SK-N-SH (cell line): ENCODE measurements around the gene PTK6. TPM values are rescaled to one million over a fixed set of nuclear protein-coding genes. Genes with fewer than 3 reads are reported as not detected.

Experiments used
- CTCF ChIA-PET: fragments of 300-600, 350-600 bp; formaldehyde crosslinking; extraction: SDS; loops from one replicate; lab custom pipeline; 2021; lab: Yijun Ruan, JAX
- POLR2A ChIA-PET: fragments of 350-600 bp; sonication (Branson Sonifier 250); formaldehyde crosslinking; extraction: SDS; loops from one replicate; lab custom pipeline; 2020; ENCODE audit warnings: antibody characterized with exemption, inconsistent platforms; lab: Yijun Ruan, JAX
- DNase-seq: peaks from one replicate; pipeline ENCODE4 v3.0.0; 2012
- H2AFZ ChIP-seq: fragments of 200-600 bp; sonication (generic); 2 replicates; pipeline ENCODE4 v1.8.1; 2016; ENCODE audit warnings: antibody characterized with exemption, mild to moderate bottlenecking, low read depth
- H3F3A ChIP-seq: fragments of 200-600 bp; sonication (generic); replicated peaks from 2 replicates; pipeline ENCODE3; 2016; ENCODE audit warnings: antibody characterized with exemption, mild to moderate bottlenecking; ENCODE audit not compliant: insufficient read depth
- H3K27ac ChIP-seq, 2 experiments: fragments of 200-500 bp in 1 of 2; fragments of 200-600 bp in 1 of 2; sonication (Bioruptor generic) in 1 of 2; sonication (generic), shearing (Covaris generic) in 1 of 2; 2 replicates each; pipeline versions ENCODE4 v1.5.1 to v1.6.1; 2014 to 2016; ENCODE audit warnings: low read depth in 2 of 2, inconsistent platforms in 1 of 2, low read length in 1 of 2, mild to moderate bottlenecking in 1 of 2, mixed read lengths in 1 of 2
- H3K27me3 ChIP-seq: fragments of 200-600 bp; sonication (generic), shearing (Covaris generic); 2 replicates; pipeline ENCODE4 v1.6.1; 2016; ENCODE audit warnings: mixed run types; ENCODE audit not compliant: insufficient read depth
- H3K36me3 ChIP-seq, 2 experiments: fragments of 200-500 bp in 1 of 2; fragments of 200-600 bp in 1 of 2; sonication (Bioruptor generic) in 1 of 2; sonication (generic) in 1 of 2; replicated peaks in 1 of 2; 2 replicates each; pipeline versions ENCODE3 to v1.5.1; 2014 to 2016; ENCODE audit warnings: low read length in 1 of 2, mild to moderate bottlenecking in 1 of 2; ENCODE audit not compliant: insufficient read depth in 2 of 2, control insufficient read depth in 1 of 2
- H3K4me1 ChIP-seq, 2 experiments: fragments of 200-500 bp in 1 of 2; fragments of 200-600 bp in 1 of 2; sonication (Bioruptor generic) in 1 of 2; sonication (generic), shearing (Covaris generic) in 1 of 2; 2 replicates each; pipeline versions ENCODE4 v1.5.1 to v1.6.1; 2014 to 2016; ENCODE audit warnings: low read depth in 1 of 2, low read length in 1 of 2, mixed run types in 1 of 2; ENCODE audit not compliant: insufficient read depth in 2 of 2, control insufficient read depth in 1 of 2
- H3K4me2 ChIP-seq: fragments of 200-600 bp; sonication (generic), shearing (Covaris generic); 2 replicates; pipeline ENCODE4 v1.6.1; 2017; ENCODE audit warnings: mixed run types
- H3K4me3 ChIP-seq, 2 experiments: fragments of 200-500 bp in 1 of 2; fragments of 200-600 bp in 1 of 2; sonication (Bioruptor generic) in 1 of 2; sonication (generic), shearing (Covaris generic) in 1 of 2; 2 replicates each; pipeline versions ENCODE4 v1.5.1 to v1.8.1; 2014 to 2016; ENCODE audit warnings: low read depth in 2 of 2, inconsistent platforms in 1 of 2, low read length in 1 of 2, mild to moderate bottlenecking in 1 of 2, mixed read lengths in 1 of 2, moderate library complexity in 1 of 2
- H3K79me2 ChIP-seq: fragments of 200-600 bp; sonication (generic); 2 replicates; pipeline ENCODE4 v1.8.1; 2017; ENCODE audit warnings: mild to moderate bottlenecking; ENCODE audit not compliant: insufficient read depth
- H3K9ac ChIP-seq: fragments of 200-600 bp; sonication (generic); 2 replicates; pipeline ENCODE4 v1.6.1; 2017; ENCODE audit warnings: mixed run types
- H3K9me2 ChIP-seq: fragments of 200-600 bp; sonication (generic); 2 replicates; pipeline ENCODE4 v1.6.1; 2017; ENCODE audit warnings: mixed run types
- H3K9me3 ChIP-seq: fragments of 200-600 bp; sonication (generic); 2 replicates; pipeline ENCODE4 v1.6.1; 2017; ENCODE audit warnings: mixed run types, mild to moderate bottlenecking, moderate library complexity
- H4K20me1 ChIP-seq: fragments of 200-600 bp; sonication (generic); 2 replicates; pipeline ENCODE4 v1.6.1; 2017; ENCODE audit warnings: mild to moderate bottlenecking, mixed run types; ENCODE audit not compliant: insufficient read depth
- CHD2 ChIP-seq: fragments of 150-350 bp; IDR thresholded peaks from 2 replicates; pipeline ENCODE4 v1.6.1; 2018; ENCODE audit warnings: low read length; ENCODE audit not compliant: partially characterized antibody
- CTCF ChIP-seq: fragments of 200-600 bp; sonication (generic); IDR thresholded peaks from 2 replicates; pipeline ENCODE4 v1.6.1; 2017; ENCODE audit warnings: antibody characterized with exemption, mild to moderate bottlenecking, moderate library complexity
- ELF1 ChIP-seq: IDR thresholded peaks from 2 replicates; pipeline ENCODE4 v1.4.0; 2012
- EP300 ChIP-seq, 2 experiments: IDR thresholded peaks; 2 replicates each; pipeline versions ENCODE4 v1.4.0 to v1.6.1; 2012; ENCODE audit warnings: borderline replicate concordance in 1 of 2, low read depth in 1 of 2, low read length in 1 of 2
- FOXJ3 ChIP-seq: sonication (generic); formaldehyde crosslinking; IDR thresholded peaks from 2 replicates; pipeline ENCODE4 v1.5.1; 2020; ENCODE audit warnings: mild to moderate bottlenecking, missing genetic modification reagents
- FOXM1 ChIP-seq: IDR thresholded peaks from 2 replicates; pipeline ENCODE4 v1.4.0; 2012; ENCODE audit warnings: low read depth, mild to moderate bottlenecking
- IRF3 ChIP-seq: fragments of 150-350 bp; IDR thresholded peaks from 2 replicates; pipeline ENCODE4 v1.6.1; 2016; ENCODE audit warnings: mild to moderate bottlenecking, low read depth, low read length
- JUND ChIP-seq: IDR thresholded peaks from 2 replicates; pipeline ENCODE4 v1.4.0; 2012
- MEF2A ChIP-seq: IDR thresholded peaks from 2 replicates; pipeline ENCODE4 v1.4.0; 2012; ENCODE audit warnings: low read depth, borderline replicate concordance
- MXI1 ChIP-seq: IDR thresholded peaks from 2 replicates; pipeline ENCODE4 v1.6.1; 2012; ENCODE audit warnings: mild to moderate bottlenecking, low read depth, low read length, improper control_type of control experiment
- NFIC ChIP-seq: IDR thresholded peaks from 2 replicates; pipeline ENCODE4 v1.4.0; 2012; ENCODE audit warnings: borderline replicate concordance
- POLR2AphosphoS5 ChIP-seq: IDR thresholded peaks from 2 replicates; pipeline ENCODE4 v1.6.1; 2012; ENCODE audit warnings: low read depth, low read length
- SMC3 ChIP-seq: IDR thresholded peaks from 2 replicates; pipeline ENCODE4 v1.6.1; 2012; ENCODE audit warnings: low read depth, low read length, improper control_type of control experiment
- YY1 ChIP-seq: IDR thresholded peaks from 2 replicates; pipeline ENCODE4 v1.4.0; 2012; ENCODE audit warnings: low read depth, mild to moderate bottlenecking
- WGBS: methylation state at CpG from one replicate; pipeline ENCODE4 v1.1.6; 2017; ENCODE audit warnings: low lambda C conversion rate; 5-methylcytosine and 5-hydroxymethylcytosine counted together
- polyA plus RNA-seq, 3 experiments: library from polyadenylated mRNA; depleted of rRNA; stranded (reverse); fragments of >200 nt; gene quantifications; 2 replicates each; pipeline ENCODE4 v1.2.3, GENCODE V29; 2012
- TF ChIP-seq, protein P1 (sequence below): IDR thresholded peaks from 2 replicates; pipeline ENCODE4 v1.4.0; 2012; ENCODE audit warnings: low read depth, borderline replicate concordance

PTK6 gene
- polyA plus RNA-seq, 1 of the 3 experiments (the other 2 are of a cell fraction): 0.07 TPM

- TF ChIP-seq CHD2 (no peak), ELF1 (no peak), MXI1 (no peak)
Observed at GRCh38 chr20:63545814-63546213, 8.6 kb upstream of the PTK6 start (continued).

- no peak overlapping the region for H3K27ac ChIP-seq
- no peaks in the 10 kb centered on the region for H3K9me3 ChIP-seq
- CTCF ChIA-PET: interaction anchor here (0.7 to 1.7 kb wide), 3 partner anchors 24 to 429 kb away, joined by 3 to 4 read pairs (median 3); partner anchors contain the start of gene PPDPF
- TF ChIP-seq MEF2A (no peak), CTCF (no peak), SMC3 (no peak), JUND (no peak), EP300 (IDR thresholded peaks at IDR 0.05; ENCODE audit: borderline replicate concordance in 1 of 2, low read depth in 1 of 2, low read length in 1 of 2) (no peak), POLR2AphosphoS5 (no peak), FOXJ3 (CRISPR knock-in tag) (no peak), IRF3 (no peak), YY1 (no peak), FOXM1 (no peak), NFIC (no peak)
- TF ChIP-seq, protein P1, sequence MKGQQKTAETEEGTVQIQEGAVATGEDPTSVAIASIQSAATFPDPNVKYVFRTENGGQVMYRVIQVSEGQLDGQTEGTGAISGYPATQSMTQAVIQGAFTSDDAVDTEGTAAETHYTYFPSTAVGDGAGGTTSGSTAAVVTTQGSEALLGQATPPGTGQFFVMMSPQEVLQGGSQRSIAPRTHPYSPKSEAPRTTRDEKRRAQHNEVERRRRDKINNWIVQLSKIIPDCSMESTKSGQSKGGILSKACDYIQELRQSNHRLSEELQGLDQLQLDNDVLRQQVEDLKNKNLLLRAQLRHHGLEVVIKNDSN: no peak
- TF ChIP-seq, all 33 proteins: peak for 0
- H3K4me2 ChIP-seq: no peak overlapping the region
- no peaks in the 10 kb centered on the region for H3F3A ChIP-seq
- POLR2A ChIA-PET: no interaction called here
- peaks cover 0 to 10% of the 10 kb centered on the region in 2 experiments; a peak in 1 of 4 replicates for H3K4me1 ChIP-seq
- no peaks in the 10 kb centered on the region for H3K27me3 ChIP-seq
- no peaks in the 10 kb centered on the region for H3K36me3 ChIP-seq
- no peak overlapping the region for H3K4me3 ChIP-seq
- DNase-seq: no peak
- no peak overlapping the region for H2AFZ ChIP-seq
- H4K20me1 ChIP-seq: no peaks in the 10 kb centered on the region
- 53% methylated on average over 10 of the region's 19 CpGs for WGBS
- no peaks in the 10 kb centered on the region for H3K79me2 ChIP-seq
- H3K9ac ChIP-seq: no peak overlapping the region
- no peaks in the 10 kb centered on the region for H3K9me2 ChIP-seq
Observed at GRCh38 chr20:63544958-63545516, 7.9 kb upstream of the PTK6 start.
